Right lobe of liver (tissue), 6 donors: ENCODE results near the gene PDX1. TPM values are rescaled to one million over a fixed set of nuclear protein-coding genes. Genes with fewer than 3 reads are reported as not detected.

Source experiments
- ATAC-seq, 4 donors: fragments of 200-7000 bp; cut with Tn5 transposase; one replicate each; pipeline ENCODE4 v1.9.1; 2020; ENCODE audit warnings: mild to moderate bottlenecking in 4 of 4, moderate library complexity in 4 of 4
- DNase-seq, 3 donors: peaks; one replicate each; pipeline ENCODE4 v3.0.0-alpha.2; 2020
- H3K27ac ChIP-seq, 3 donors: fragments of 200-600 bp; one replicate each; pipeline ENCODE4 v1.8.0; 2022
- H3K27me3 ChIP-seq, 2 donors: fragments of 200-600 bp; one replicate each; pipeline ENCODE4 v1.8.0; 2022
- H3K36me3 ChIP-seq, 4 donors: fragments of 200-600 bp; sonication (generic) in 1 of 4; one replicate each; pipeline versions ENCODE4 v1.5.1 to v1.8.0; 2017 to 2022; ENCODE audit warnings: control low read depth in 1 of 4
- H3K4me1 ChIP-seq, 4 donors: fragments of 200-600 bp; sonication (generic) in 1 of 4; one replicate each; pipeline versions ENCODE4 v1.5.1 to v1.8.0; 2017 to 2022; ENCODE audit warnings: control low read depth in 1 of 4
- H3K4me3 ChIP-seq, 3 donors: fragments of 200-600 bp; one replicate each; pipeline ENCODE4 v1.8.0; 2022
- H3K9me3 ChIP-seq, 4 donors: fragments of 200-600 bp; sonication (generic) in 1 of 4; one replicate each; pipeline versions ENCODE4 v1.5.1 to v1.8.0; 2017 to 2022; ENCODE audit warnings: control low read depth in 1 of 4
- POLR2A ChIP-seq: fragments of 450-650 bp; IDR thresholded peaks from one replicate; pipeline ENCODE4 v1.6.1; 2017; ENCODE audit warnings: antibody characterized with exemption, mild to moderate bottlenecking
- WGBS: methylation state at CpG from one replicate; pipeline ENCODE4 v1.1.6; 2018; ENCODE audit warnings: low coverage, low lambda C conversion rate; ENCODE audit not compliant: insufficient coverage; ENCODE audit errors: missing lambda C conversion rate; 5-methylcytosine and 5-hydroxymethylcytosine counted together
- intact Hi-C, 2 donors: fragments of 100-400 bp; cut with DNase I; formaldehyde crosslinking; loops; one replicate each; pipeline versions ENCODE4 v1.11.2 to v1.14.1; 2022
- total RNA-seq, 6 experiments: library from RNA; depleted of rRNA in 2 of 6; stranded (reverse); fragments of >200 nt in 2 of 6; fragmentation: NEBNext Ultra II Directional in 3 of 6; extraction: Animal tissue kit (Norgen Biotek cat#: 25700) in 3 of 6; gene quantifications; one replicate each; pipeline versions ENCODE4 v1.1.0 to v1.2.4, GENCODE V29; 2016 to 2023
- TF ChIP-seq, protein P1 (sequence below), 4 donors: fragments of 200-600 bp in 3 of 4; fragments of 450-650 bp in 1 of 4; IDR thresholded peaks; one replicate each; pipeline versions ENCODE4 v1.5.1 to v1.8.0; 2016 to 2022; ENCODE audit warnings: antibody characterized with exemption in 4 of 4, mild to moderate bottlenecking in 2 of 4
- donor health status: DM: no; HTN: yes; CAD: no.
- donor health status: DM: no; HTN: no; CAD: no.
- donor health status: DM: no; HTN: no; CAD: no.
- donor health status: DM: no; HTN: yes; CAD: no.
- donor health status: DM: no; HTN: yes; CAD: no.

The PDX1 gene
- total RNA-seq, 6 experiments from 2014 or later = 0.06 to 0.66 (median 0.21) TPM; not detected in 2

DNA sequence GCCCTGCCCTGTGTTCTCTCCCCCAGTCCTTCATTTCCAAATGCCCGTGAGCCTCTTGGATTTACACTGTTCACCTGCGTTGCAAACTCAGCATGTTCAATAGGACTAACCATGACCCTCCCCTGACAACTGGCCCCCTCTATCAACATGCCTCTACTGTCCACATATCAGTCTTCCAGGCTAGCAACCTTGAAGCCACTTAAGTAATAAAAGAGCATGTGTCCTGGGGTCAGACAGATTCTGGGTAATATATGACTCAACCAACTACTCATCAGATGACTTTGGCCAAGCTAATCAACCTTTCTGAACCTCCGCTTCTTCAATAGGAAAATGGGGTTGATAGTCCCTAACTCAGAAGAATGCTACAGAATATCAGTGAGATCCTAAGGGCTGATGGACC, 15.1 kb upstream of the PDX1 start:
- no peaks in the 10 kb centered on the region for H3K36me3 ChIP-seq
- no peaks in the 10 kb centered on the region for H3K27me3 ChIP-seq
- no peak for ATAC-seq
- H3K4me1 ChIP-seq = no peaks in the 10 kb centered on the region
- no peak overlapping the region for H3K4me3 ChIP-seq
- TF ChIP-seq, protein P1, sequence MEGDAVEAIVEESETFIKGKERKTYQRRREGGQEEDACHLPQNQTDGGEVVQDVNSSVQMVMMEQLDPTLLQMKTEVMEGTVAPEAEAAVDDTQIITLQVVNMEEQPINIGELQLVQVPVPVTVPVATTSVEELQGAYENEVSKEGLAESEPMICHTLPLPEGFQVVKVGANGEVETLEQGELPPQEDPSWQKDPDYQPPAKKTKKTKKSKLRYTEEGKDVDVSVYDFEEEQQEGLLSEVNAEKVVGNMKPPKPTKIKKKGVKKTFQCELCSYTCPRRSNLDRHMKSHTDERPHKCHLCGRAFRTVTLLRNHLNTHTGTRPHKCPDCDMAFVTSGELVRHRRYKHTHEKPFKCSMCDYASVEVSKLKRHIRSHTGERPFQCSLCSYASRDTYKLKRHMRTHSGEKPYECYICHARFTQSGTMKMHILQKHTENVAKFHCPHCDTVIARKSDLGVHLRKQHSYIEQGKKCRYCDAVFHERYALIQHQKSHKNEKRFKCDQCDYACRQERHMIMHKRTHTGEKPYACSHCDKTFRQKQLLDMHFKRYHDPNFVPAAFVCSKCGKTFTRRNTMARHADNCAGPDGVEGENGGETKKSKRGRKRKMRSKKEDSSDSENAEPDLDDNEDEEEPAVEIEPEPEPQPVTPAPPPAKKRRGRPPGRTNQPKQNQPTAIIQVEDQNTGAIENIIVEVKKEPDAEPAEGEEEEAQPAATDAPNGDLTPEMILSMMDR (IDR thresholded peaks at IDR 0.05) = no peak
- TF ChIP-seq POLR2A = no peak
- H3K27ac ChIP-seq = no peak overlapping the region
- no peak for DNase-seq
- no peaks in the 10 kb centered on the region for H3K9me3 ChIP-seq
- 33% methylated on average over 1 of the region's 3 CpGs for WGBS
- intact Hi-C loops = no loop called here

DNA sequence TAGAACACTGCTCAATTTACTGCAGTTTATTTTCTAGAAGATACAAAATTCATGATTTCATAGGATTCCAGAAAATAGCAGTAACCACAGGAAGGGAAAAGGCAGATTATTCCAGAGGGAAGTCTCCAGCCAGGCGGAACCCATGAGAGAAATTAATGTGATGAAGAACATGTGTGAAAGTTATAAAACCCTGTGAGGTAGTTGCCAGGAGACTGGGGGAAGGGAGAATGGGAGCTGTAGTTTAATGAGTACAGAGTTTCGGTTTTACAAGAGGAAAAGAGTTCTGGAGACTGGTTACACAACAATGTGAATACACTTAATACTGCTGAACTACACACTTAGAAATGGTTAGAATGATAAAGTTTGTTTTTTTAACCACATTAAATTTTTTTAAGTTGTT, 14.2 kb upstream of the PDX1 start:
- Histone ChIP-seq H3K4me3 (no peak overlapping the region), H3K27ac (no peak overlapping the region), H3K36me3 (no peaks in the 10 kb centered on the region), H3K27me3 (no peaks in the 10 kb centered on the region), H3K4me1 (no peaks in the 10 kb centered on the region), H3K9me3 (no peaks in the 10 kb centered on the region)
- no peak for TF ChIP-seq POLR2A
- TF ChIP-seq, protein P1 (IDR thresholded peaks at IDR 0.05) = no peak
- WGBS = 70% methylated on average over 2 of the region's 2 CpGs
- ATAC-seq (no peak), DNase-seq (no peak)
- intact Hi-C loops = no loop called here

DNA sequence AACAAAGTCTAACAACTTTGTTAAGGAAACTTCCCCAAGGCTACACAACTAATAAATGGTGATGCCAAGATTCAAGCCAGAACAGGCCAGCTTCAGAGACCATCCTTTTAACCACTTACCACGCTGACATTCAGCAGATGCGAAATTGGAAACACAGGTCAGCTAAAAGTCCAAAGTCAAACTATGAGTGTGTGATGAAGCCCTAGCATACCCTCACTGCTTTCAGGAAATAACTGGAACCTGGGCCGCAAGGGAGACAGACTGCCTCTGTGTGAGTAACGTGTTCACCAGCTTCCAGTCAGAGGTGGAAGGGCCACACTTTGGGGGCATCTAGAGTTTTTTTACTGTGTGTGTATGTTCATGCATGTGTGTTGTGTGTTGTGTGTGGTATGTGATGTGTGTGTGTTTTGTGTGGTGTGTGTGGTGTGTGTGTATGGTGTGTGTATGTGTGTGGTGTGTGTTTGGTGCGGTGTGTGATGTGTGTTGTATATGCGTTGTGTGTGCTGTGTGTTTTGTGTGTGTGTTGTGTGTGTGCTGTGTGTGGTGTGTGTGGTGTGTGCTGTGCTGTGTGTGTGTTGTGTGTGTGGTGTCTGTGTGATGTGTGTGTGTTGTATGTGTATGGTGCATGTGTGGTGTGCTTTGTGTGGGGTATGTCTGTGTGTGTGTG, 12.5 kb upstream of the PDX1 start:
- H3K36me3 ChIP-seq = no peaks in the 10 kb centered on the region
- TF ChIP-seq, protein P1 (IDR thresholded peaks at IDR 0.05) = no peak
- TF ChIP-seq POLR2A = no peak
- H3K27me3 ChIP-seq = no peaks in the 10 kb centered on the region
- H3K4me1 ChIP-seq = no peaks in the 10 kb centered on the region
- 78% methylated on average over 4 of the region's 6 CpGs for WGBS
- DNase-seq (no peak), ATAC-seq (no peak)
- intact Hi-C loops = no loop called here
- H3K4me3 ChIP-seq = no peak overlapping the region
- H3K27ac ChIP-seq = no peak overlapping the region
- no peaks in the 10 kb centered on the region for H3K9me3 ChIP-seq

DNA sequence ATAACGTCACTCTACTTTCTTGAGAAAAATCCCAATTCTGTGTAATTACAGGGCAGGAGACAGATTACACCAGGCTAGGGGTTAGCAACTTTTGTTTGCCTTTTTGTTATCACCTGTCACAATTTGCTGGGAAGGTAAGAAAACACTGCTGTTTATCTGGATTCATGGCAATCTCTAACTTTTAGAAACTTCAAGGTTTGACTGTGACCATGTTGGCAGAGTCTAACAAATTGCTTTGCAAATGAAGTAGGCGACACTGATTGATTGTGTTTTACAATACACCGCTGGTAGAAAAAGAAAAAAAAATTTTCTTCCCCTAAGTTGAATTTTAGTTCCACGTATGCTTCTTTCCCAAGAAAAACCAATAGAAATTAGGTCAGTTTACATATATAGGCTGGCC, 10.4 kb upstream of the PDX1 start:
- no peaks in the 10 kb centered on the region for H3K27me3 ChIP-seq

More for the DNA sequence above, 10.4 kb upstream of the PDX1 start:
- H3K27ac ChIP-seq = no peak overlapping the region
- TF ChIP-seq POLR2A = no peak
- TF ChIP-seq, protein P1 (IDR thresholded peaks at IDR 0.05) = no peak
- intact Hi-C loops = no loop called here
- 32% methylated on average over 4 of the region's 4 CpGs for WGBS
- H3K4me1 ChIP-seq = no peaks in the 10 kb centered on the region
- no peak for ATAC-seq
- DNase-seq = no peak
- no peaks in the 10 kb centered on the region for H3K36me3 ChIP-seq
- H3K9me3 ChIP-seq = no peaks in the 10 kb centered on the region
- H3K4me3 ChIP-seq = no peak overlapping the region
